GM12892 (cell line): ENCODE measurements around the gene HLX.

ENCODE experiments used
- DNase-seq: peaks from one replicate; pipeline ENCODE4 v3.0.0; 2011; ENCODE audit not compliant: insufficient read length
- FAIRE-seq: peaks from 2 replicates; lab custom pipeline; 2011; peaks lifted over from hg19 to GRCh38; lab: Jason Lieb, UNC
- POLR2A ChIP-seq: IDR thresholded peaks from 2 replicates; pipeline ENCODE4 v1.6.1; 2011; ENCODE audit warnings: low read depth, low read length, control low read depth
- POLR2AphosphoS5 ChIP-seq: IDR thresholded peaks from 2 replicates; pipeline ENCODE4 v1.6.1; 2011; ENCODE audit warnings: low read depth, low read length, control low read depth
- TAF1 ChIP-seq: IDR thresholded peaks from 2 replicates; pipeline ENCODE4 v1.6.1; 2011; ENCODE audit warnings: low read depth, mild to moderate bottlenecking, control low read depth, low read length, borderline replicate concordance

The HLX gene

DNA sequence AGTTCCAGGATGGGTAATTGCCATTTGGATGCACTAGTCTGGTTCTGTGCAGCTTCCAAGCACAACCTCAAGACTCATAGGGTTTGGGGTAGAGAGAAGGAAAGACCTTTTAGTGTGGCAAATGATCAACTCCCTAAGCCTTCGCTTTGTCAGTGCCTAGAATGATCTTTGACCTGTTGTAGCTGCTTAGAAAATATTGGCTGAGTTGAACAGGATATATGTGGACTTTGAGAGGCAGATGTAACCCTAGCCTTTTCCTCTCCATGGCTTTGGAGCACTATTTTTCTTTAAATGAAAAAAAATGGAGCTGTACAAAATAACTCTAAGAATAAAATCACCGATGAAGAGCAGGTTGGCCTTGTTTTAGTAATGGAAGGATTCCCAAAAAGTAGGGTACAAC, 41.7 kb downstream of the HLX start:
- no peak for TF ChIP-seq TAF1
- no peak for TF ChIP-seq POLR2A
- no peak for TF ChIP-seq POLR2AphosphoS5
- DNase-seq (no peak), FAIRE-seq (no peak)

DNA sequence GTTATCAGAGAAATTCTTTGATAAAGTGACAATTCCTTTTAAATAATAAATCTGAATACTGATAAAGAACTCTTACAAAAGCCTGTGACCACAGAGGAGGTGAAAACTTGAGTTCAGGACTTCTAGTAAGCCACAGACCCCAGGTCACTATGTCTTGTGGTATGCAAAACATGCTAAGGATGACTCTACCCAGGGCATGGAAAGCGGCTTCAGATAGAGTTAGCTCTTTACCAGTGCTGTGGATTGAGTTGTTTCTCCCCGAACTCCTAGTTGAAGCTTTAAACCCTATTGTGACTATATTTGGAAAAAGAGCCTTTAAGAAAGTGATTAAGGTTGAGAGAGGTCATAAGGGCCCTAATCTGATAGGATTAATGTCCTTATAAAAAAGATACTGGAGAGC, 42.3 kb downstream of the HLX start:
- FAIRE-seq (no peak), DNase-seq (no peak)
- TF ChIP-seq TAF1 (no peak), POLR2AphosphoS5 (no peak), POLR2A (no peak)

DNA sequence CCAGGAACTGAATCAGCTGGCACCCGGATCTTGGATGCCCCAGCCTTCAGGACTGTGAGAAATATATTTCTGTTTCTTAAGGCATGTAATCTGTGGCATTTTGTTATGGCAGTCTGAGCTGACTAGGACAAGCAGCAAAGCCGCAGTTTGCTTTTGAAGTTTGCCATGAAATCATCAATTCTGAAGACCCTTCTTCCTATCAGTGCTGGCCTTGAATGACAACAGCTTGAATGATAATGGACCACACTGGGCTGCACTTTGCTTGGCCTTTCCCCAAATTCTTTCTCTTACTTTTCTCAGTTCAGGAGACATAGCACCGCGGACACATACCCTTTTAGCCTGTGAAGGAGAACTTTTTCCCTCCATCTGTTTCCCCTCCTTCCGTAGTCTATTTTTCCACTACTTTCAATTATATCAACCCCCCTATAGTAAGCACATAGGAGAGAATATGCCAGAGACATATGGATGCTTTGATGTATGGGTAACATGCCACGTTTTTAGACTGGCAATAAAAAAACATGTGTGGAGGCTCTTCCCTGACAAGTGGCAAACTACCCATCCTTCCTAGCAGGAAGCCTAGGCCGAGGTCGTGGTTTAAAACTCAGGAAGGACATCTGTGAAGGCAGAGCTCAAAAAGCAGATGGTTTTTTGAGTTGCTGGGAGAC, 42.9 kb downstream of the HLX start:
- no peak for FAIRE-seq
- TF ChIP-seq TAF1 (no peak), POLR2A (no peak), POLR2AphosphoS5 (no peak)
- DNase-seq = no peak

GRCh38 chr1:220922951-220923350, 43.7 kb downstream of the HLX start:
- FAIRE-seq (no peak), DNase-seq (no peak)
- TF ChIP-seq TAF1 (no peak), POLR2AphosphoS5 (no peak), POLR2A (no peak)

- DNase-seq (no peak), FAIRE-seq (no peak)
- no peak for TF ChIP-seq TAF1
- no peak for TF ChIP-seq POLR2AphosphoS5
- TF ChIP-seq POLR2A = no peak
Observed at GRCh38 chr1:220924331-220924970, 45.2 kb downstream of the HLX start.

- FAIRE-seq (no peak), DNase-seq (no peak)
- TF ChIP-seq POLR2AphosphoS5 (no peak), POLR2A (no peak), TAF1 (no peak)
Observed at GRCh38 chr1:220925707-220926106, 46.5 kb downstream of the HLX start.

DNA sequence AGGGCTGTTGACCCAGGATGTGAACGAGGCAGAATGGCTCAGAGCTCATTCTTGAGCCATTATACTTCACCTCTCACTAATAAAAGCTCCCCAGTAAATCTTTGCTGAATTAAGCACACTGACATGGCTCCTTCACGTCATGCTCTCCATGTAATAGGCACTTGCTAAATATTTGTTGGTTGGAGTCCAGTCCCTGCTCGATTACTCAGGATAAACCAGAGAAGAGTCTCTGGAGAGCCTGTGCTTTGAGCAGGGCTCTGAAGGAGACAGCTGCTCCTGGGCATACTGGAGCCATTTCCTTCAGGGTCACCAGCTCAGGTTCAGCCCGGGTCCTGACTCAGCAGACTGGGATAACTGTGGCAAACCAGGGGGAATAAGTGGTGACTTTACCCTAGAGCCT, 46.9 kb downstream of the HLX start:
- FAIRE-seq = no peak
- no peak for DNase-seq
- TF ChIP-seq POLR2A = no peak
- TF ChIP-seq POLR2AphosphoS5 = no peak
- no peak for TF ChIP-seq TAF1

GRCh38 chr1:220927442-220927841, 48.2 kb downstream of the HLX start:
- no peak for DNase-seq
- TF ChIP-seq TAF1 (no peak), POLR2AphosphoS5 (no peak), POLR2A (no peak)

GRCh38 chr1:220928320-220928719, 49.1 kb downstream of the HLX start:
- FAIRE-seq (no peak), DNase-seq (no peak)
- TF ChIP-seq POLR2A = no peak
- TF ChIP-seq POLR2AphosphoS5 = no peak

More at GRCh38 chr1:220927442-220927841, 48.2 kb downstream of the HLX start:
- no peak for FAIRE-seq

DNA sequence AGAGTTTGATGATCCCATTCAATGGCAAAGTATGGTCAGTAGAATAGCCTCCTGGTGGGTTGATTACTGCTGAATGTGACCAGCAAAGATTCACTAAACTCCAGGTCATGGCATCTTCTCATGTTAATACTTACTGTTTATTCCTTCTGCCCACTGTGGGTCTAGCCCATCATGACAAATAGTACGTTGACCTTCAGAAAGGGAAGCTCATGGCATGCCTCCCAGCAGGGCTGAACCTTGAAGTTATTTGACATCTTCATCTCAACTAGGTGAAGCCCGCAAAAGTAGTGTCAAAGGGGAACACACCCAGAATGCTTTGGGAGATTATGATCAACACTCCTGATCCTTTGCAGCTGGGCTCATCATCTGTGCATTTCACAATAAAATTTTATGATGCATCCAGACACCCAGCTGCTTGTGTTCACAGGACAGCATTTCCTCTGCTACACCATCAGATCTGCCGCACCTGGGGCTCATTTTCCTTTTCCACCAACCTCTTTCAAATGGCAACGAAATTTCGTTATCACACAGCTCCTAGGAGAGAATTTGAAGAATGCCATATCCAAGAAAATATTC, 49.6 kb downstream of the HLX start:
- no peak for TF ChIP-seq POLR2A
- TF ChIP-seq TAF1 = no peak
- TF ChIP-seq POLR2AphosphoS5 = no peak
- FAIRE-seq (no peak), DNase-seq (no peak)

GRCh38 chr1:220929304-220929703, 50.1 kb downstream of the HLX start:
- TF ChIP-seq TAF1 (no peak), POLR2A (no peak), POLR2AphosphoS5 (no peak)
- no peak for FAIRE-seq
- DNase-seq = no peak
